ENCODE measurements around the gene HPSE2.

Gene HPSE2

GRCh38 chr10:98433881-98434732 is 801.5 kb downstream of the HPSE2 start:
- TF ChIP-seq CTCF (IDR thresholded peaks at IDR 0.05; ENCODE audit: unreplicated experiment in 3 of 3), result no peak
- no peak overlapping the region for H3K27ac Mint-ChIP-seq
- peaks cover 77% of the 10 kb centered on the region for H3K36me3 Mint-ChIP-seq (ENCODE audit: low read depth)
- no peaks in the 10 kb centered on the region for H3K27me3 Mint-ChIP-seq (ENCODE audit: low read depth)
- peaks cover 18% of the 10 kb centered on the region for H3K9me3 Mint-ChIP-seq
- H3K4me1 Mint-ChIP-seq, result no peaks in the 10 kb centered on the region
- H3K4me3 Mint-ChIP-seq, result no peak overlapping the region

- H3K9me3 Mint-ChIP-seq, result peaks cover 18% of the 10 kb centered on the region
- peaks cover 70% of the 10 kb centered on the region for H3K36me3 Mint-ChIP-seq (ENCODE audit: low read depth)
- no peaks in the 10 kb centered on the region for H3K27me3 Mint-ChIP-seq (ENCODE audit: low read depth)
- TF ChIP-seq CTCF (IDR thresholded peaks at IDR 0.05; ENCODE audit: unreplicated experiment in 3 of 3), result no peak
- no peak overlapping the region for H3K27ac Mint-ChIP-seq
- no peak overlapping the region for H3K4me3 Mint-ChIP-seq
- H3K4me1 Mint-ChIP-seq, result no peaks in the 10 kb centered on the region
Measured at GRCh38 chr10:98433371-98433770, 802.3 kb downstream of the HPSE2 start.

- no peaks in the 10 kb centered on the region for H3K27me3 Mint-ChIP-seq (ENCODE audit: low read depth)
- H3K27ac Mint-ChIP-seq, result no peak overlapping the region
- peaks cover 18% of the 10 kb centered on the region for H3K9me3 Mint-ChIP-seq
- H3K4me3 Mint-ChIP-seq, result no peak overlapping the region
- TF ChIP-seq CTCF (IDR thresholded peaks at IDR 0.05; ENCODE audit: unreplicated experiment in 3 of 3), result no peak
- peaks cover 69% of the 10 kb centered on the region for H3K36me3 Mint-ChIP-seq (ENCODE audit: low read depth)
- no peaks in the 10 kb centered on the region for H3K4me1 Mint-ChIP-seq
Measured at GRCh38 chr10:98432330-98432729, 803.3 kb downstream of the HPSE2 start.

GRCh38 chr10:98431016-98431415 is 804.6 kb downstream of the HPSE2 start:
- no peaks in the 10 kb centered on the region for H3K4me1 Mint-ChIP-seq
- peaks cover 18% of the 10 kb centered on the region for H3K9me3 Mint-ChIP-seq
- no peak overlapping the region for H3K27ac Mint-ChIP-seq
- H3K36me3 Mint-ChIP-seq (ENCODE audit: low read depth), result peaks cover 62% of the 10 kb centered on the region
- no peaks in the 10 kb centered on the region for H3K27me3 Mint-ChIP-seq (ENCODE audit: low read depth)
- no peak for TF ChIP-seq CTCF (IDR thresholded peaks at IDR 0.05; ENCODE audit: unreplicated experiment in 3 of 3)
- no peak overlapping the region for H3K4me3 Mint-ChIP-seq

- Mint-ChIP-seq H3K27me3 (ENCODE audit: low read depth) (no peaks in the 10 kb centered on the region), H3K4me1 (no peaks in the 10 kb centered on the region), H3K4me3 (no peak overlapping the region), H3K27ac (no peak overlapping the region), H3K9me3 (peaks cover 18% of the 10 kb centered on the region), H3K36me3 (ENCODE audit: low read depth) (peaks cover 57% of the 10 kb centered on the region)
- TF ChIP-seq CTCF (IDR thresholded peaks at IDR 0.05; ENCODE audit: unreplicated experiment in 3 of 3), result no peak
Measured at GRCh38 chr10:98430427-98430826, 805.2 kb downstream of the HPSE2 start.
